NCI-H1930 (cell line): Measurements from ENCODE around the gene TPM1.
"Not testable (repeated sequence)": the region's sequence is repeated elsewhere in the genome, so short reads cannot be mapped to it uniquely, and the experiment has no call there.

Experiments
- DNase-seq, 2 experiments: peaks; one replicate each; lab custom pipeline; 2025; lab: John Stamatoyannopoulos, UW

The TPM1 gene

GRCh38 chr15:63098901-63099300 is 56.4 kb downstream of the TPM1 start:
- not testable (repeated sequence) for DNase-seq

DNA sequence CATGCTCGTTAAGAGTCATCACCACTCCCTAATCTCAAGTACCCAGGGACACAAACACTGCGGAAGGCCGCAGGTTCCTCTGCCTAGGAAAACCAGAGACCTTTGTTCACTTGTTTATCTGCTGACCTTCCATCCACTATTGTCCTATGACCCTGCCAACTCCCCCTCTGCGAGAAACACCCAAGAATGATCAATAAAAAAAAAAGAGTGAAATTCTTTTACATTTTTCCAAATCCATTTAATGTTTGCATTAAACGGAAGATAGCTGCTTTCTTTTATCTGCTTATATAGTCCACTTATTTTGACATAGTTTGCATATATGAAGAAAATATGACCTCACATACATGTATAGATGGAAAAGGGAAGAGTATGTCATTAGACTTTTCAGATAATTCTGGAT is 57.0 kb downstream of the TPM1 start:
- not testable (repeated sequence) for DNase-seq

DNA sequence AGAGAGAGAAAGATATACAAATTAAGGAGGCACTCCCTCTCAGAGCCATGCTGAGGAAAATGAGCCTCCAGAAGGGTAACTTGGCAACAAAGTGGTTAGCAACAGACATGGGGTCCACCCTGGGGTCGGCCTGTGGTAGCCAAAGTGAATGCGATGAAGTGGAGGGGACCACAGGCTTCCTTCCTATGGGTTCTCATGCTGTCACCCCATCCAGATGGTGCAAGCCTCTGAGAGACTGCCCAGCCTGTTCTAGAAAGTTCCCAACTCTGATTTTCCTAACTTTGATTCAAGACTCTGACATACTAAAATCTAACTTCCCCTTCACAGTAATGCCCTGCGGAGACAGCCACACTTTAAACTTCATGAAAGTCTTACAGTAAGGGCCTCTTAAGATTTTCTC is 60.9 kb downstream of the TPM1 start:
- DNase-seq: no peak

DNA sequence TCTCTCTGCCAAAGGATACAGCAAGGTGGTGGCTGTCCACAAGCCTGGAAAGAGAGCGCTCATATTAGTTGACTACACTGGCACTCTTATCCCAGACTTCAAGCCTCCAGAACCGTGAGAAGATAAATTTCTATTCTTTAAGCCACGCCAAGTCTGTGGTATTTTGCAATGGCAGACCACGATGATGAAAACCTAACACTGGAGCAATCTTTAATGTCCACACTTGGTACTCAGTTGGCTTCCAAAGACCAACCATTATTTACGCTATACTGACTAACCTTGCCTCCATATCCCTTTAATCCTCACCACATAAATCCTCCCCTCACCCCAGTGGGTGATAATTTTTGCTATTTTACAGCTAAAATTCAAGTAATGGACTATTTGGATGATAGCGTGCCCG is 62.2 kb downstream of the TPM1 start:
- DNase-seq: no peak

DNA sequence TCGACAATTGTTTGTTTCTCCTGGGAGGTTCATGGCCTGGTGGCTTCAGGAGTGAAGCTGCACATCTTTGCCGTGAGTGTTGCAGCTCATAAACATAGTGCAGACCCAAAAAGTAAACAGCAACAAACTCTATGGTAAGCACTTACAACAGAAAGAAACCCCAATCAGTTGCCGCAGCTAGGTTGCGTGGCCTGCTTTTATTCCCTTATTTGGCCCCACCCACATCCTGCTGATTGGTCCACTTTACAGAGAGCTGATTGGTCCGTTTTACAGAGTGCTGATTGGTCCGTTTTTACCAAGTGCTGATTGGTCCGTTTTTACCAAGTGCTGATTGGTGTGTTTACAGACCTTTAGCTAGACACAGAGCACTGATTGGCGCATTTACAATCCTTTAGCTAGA is 62.8 kb downstream of the TPM1 start:
- DNase-seq: not testable (repeated sequence)

GRCh38 chr15:63107895-63108546 is 65.5 kb downstream of the TPM1 start:
- no peak for DNase-seq

- DNase-seq: no peak
Measured at GRCh38 chr15:63109498-63109897, 67.0 kb downstream of the TPM1 start.

- no peak for DNase-seq
Measured at GRCh38 chr15:63109920-63110319, 67.4 kb downstream of the TPM1 start.

DNA sequence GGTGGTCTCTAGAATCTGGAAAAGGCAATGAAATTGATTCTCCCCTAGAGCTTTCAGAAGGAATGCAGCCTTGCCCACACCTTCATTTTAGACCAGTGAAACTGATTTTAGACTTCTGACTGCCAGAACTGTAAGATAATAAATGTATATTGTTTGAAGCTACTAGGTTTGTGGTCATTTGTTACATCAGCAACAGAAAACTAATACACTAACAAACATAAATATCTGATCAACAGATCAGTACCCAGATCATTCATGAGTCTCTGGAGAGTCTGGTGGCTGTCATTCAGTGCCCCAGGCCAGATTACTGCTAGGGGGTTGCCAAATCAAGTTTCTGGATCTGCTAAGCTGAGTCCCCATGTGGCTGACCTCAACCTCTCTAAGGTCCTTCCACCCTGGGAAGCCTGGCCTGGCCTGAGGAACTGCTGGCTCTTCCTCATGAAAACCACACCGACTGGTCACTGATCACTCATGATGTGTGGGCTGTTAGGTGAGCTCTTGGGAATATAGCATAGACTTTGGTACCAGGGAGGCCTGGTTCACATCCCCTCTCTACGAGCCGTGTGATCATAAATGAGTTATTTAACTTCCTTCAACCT is 68.0 kb downstream of the TPM1 start:
- no peak for DNase-seq

DNA sequence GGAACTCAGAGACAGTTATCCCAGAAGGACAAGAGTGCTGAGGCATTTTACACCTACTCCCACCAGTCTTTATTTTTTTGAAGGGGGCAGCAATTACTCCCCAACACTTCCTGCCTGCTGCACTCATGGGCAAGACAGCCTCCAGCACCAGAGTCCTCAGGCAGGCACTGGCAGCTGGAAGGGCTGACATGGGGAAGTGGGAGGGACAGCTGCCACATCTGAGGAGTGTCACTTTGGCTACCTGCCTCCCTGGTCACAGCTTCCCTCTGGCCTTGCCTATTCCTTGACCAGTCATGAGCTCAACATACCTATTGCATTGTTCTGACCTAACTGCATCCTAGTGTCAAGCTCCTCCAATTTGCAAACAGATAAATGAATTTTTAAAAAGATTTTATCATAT is 68.9 kb downstream of the TPM1 start:
- DNase-seq: no peak

DNA sequence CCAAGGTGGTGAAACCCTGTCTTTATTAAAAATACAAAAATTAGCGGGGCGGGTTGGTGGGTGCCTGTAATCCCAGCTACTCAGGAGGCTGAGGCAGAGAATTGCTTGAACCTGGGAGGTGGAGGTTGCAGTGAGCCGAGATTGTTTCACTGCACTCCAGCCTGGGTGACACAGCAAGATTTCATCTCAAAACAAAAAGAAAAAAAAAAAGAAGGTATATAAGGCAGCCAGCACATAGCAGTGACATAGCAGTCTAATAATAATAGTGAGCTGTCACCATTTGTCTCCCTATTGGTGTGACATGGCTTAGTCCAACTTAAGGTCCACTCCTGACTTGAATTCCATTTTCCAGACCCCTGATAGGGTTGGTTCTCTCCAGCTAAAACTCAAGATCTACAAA is 70.3 kb downstream of the TPM1 start:
- DNase-seq: no peak

DNA sequence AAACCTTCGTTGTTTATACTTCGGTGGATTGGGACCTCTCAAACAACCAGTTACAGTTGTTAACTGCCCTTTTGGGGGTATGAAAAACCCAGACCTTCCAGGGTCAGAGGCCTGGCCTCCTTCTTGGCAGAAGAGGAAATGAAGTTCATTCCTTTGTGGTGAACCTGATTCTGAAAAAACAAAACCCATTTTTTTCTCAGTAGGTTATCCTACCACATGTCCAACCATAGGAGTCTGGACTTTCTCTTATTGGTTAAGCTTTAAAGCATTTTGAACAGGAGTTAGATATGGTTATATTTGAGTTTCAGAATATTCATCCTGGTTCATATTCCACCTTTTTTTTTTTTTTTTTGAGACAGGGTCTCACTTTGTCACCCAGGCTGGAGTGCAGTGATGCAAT is 71.9 kb downstream of the TPM1 start:
- DNase-seq: no peak
